HUDEP-2 (cell line): ENCODE results near the gene GTF3C6.
A peak's percentile ranks its signal among the peaks of the same experiment; 100 is the strongest.
"Not testable (repeated sequence)": the region's sequence is repeated elsewhere in the genome, so short reads cannot be mapped to it uniquely, and the experiment has no call there.

ENCODE experiments used
- DNase-seq, 76 experiments: peaks; one replicate each; lab custom pipeline; 2025; ENCODE audit not compliant: unreplicated experiment in 76 of 76; lab: John Stamatoyannopoulos, UW

The GTF3C6 gene, protein sequence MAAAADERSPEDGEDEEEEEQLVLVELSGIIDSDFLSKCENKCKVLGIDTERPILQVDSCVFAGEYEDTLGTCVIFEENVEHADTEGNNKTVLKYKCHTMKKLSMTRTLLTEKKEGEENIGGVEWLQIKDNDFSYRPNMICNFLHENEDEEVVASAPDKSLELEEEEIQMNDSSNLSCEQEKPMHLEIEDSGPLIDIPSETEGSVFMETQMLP

DNA sequence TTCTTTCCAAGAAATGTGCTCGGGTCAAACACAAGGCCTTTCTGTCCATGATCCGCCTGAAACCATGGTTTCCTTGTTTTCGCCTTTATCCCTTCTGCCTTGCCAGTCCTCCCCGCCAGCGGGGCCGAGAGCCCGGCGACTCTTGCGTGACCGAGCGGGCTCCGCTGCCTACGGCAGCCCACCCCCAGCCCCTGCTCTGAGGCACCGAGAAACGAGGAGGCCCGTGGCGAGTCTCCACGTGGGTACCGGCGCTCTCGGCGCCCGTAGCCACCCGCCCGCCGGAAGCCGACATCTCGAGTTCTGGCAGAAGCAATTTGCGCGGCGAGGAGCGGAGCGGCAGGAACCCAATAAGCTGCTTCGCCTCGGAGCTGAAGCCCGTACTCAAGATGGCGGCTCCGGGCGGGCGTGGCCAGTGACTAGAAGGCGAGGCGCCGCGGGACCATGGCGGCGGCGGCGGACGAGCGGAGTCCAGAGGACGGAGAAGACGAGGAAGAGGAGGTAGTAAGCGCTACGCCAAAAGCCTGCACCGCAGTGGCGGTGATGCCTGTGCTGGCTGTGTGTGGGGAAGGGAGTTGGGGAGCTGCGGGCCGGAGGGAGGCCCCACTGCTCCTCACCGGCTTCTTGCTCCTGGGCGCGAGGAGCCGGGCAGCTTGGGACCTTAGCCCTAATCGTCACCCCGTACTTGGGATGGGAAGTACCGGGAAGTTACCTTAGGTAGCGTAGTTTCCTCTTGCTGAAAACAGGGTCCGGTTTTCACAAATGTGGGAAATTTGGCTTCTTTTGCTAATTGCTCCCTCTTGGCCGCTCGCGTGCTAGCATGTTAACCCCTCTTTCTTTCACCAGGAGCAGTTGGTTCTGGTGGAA, at the start of gene GTF3C6:
Gene GTF3C6 (plus strand): TSS at position 378 of the 864 bp plus-strand sequence. CDS start 64 bp downstream, at position 442.
- DNase-seq: peak; percentile 39 to 95 (median 90)

DNA sequence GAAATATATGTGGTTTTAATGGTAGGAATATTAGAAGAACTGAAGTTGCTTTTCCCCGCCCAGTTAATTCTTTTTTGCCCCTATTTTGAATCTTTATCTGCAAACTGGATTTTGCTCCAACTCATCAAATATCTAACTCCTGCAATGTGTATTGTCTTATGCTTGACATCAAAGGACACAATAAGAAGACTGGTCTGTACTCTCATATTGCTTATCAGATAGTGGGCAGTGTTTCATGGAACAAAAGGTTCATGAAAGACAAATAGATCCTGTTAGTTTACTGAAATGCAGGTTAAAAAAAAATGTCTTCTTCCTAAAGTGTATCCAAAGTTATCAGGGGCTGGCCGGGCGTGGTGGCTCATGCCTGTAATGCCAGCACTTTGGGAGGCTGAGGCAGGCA, 27.7 kb upstream of the GTF3C6 start:
- no peak for DNase-seq

DNA sequence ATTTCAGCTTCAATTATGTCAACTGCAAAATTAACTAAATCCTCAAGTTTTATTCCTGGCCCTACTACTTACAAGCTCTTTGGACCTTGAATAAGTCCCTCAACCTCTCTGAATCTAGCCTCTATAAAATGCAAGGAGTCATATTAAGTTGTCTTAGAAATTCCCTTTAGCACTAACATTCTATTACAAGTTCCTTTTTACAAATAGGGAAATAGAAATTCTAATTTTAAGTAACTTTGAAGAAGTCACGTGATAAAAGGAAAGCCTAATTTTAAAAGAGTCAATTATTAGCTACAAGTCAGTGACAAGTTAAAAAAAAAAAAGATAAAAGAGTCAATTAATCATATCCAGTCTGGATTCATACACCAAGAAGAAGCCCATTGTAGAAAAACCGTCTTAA, 24.6 kb upstream of the GTF3C6 start:
- no peak for DNase-seq

DNA sequence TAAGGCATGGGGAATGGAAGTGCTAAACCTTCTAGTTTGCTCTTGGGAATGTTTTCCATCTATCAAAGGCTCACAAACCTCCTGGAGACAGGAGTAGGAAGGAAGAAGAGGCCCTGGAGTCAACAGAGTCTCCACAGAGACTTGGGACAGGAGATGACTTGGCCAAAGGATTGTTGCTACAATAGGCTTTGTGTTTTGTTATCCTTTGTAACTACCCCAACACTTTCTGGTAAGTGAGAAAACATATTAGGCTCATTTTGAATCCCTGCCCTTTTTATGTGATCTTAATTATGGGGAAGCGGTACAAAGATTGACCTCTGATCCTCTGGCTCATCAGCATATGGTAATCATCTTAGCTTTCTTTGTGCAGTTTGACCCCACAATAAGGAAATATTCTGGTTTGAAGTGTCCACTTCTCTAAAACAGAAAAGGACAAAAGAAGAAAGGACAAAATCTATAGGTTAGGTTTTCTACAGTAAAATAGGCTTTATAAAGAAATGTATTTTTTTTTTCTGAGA, 24.1 kb upstream of the GTF3C6 start:
- DNase-seq: no peak

DNA sequence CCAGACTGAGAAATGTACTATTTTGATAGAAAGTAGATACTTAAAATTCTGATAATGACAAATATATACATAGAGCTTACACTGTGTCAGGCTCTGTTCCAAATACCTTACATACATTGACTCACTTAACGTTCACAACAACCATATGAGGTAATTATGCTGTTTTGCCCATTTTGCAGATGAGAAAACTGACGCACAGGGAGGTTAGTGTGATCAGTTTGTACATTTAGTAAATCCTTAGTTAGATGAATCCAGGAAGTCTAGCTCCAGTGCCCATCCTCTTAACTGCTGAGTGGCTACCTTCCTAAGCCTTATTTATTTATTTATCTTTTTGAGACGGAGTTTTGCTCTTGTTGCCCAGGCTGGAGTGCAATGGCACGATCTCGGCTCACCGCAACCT, 23.3 kb upstream of the GTF3C6 start:
- DNase-seq: no peak

DNA sequence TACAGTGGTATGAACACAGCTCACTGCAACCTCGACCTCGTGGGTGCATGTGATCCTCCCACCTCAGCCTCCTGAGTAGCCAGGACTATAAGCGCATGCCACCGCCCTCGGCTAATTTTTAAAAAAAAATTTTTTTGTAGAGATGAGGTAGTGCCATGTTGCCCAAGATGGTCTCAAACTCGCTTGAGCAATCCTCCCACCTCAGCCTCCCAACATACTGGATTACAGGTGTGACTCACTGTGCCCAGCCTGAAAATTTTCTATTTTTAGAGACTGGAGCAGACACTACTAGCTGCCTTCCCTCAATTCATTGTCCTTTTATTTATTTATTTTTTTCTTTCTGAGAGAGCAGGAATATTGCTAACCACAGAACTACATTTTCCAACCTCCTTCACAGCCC, 20.3 kb upstream of the GTF3C6 start:
- DNase-seq: no peak

DNA sequence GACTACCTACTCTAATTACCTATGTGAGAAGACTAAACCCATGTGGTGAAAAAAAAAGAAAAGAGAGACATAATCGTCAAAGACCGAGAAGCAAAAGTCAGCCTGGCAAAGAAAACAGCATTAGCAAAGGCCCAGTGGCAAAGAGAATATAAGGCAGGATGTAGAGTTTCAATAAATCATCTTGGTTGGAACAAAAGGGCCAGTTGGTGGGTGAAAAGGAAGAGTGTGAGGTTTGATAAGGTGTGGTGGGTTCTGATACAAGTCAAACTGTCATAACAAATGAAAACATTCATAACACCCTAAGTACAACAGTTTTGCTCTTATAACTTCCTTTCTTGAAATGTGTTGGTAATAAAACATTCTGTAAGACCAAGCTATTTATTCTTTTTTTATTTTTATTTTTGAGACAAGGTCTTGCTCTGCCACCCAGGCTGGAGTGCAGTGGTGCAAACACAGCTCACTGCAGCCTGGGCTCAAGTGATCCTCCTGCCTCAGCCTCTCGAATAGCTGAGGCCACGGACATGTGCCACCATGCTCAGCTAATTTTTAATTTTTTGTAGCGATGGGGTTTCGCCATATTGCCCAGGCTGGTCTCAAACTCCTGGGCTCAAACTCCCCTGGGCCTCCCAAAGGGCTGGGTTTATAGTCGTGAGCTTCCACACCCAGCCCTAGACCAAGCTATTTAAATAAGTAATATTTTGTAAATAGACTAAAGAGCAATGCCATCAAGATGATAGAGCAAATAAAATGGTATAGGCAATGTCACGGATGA, 18.9 kb upstream of the GTF3C6 start:
- DNase-seq: peak in 4 of 76 experiments; percentile 7 to 29 (median 15)

DNA sequence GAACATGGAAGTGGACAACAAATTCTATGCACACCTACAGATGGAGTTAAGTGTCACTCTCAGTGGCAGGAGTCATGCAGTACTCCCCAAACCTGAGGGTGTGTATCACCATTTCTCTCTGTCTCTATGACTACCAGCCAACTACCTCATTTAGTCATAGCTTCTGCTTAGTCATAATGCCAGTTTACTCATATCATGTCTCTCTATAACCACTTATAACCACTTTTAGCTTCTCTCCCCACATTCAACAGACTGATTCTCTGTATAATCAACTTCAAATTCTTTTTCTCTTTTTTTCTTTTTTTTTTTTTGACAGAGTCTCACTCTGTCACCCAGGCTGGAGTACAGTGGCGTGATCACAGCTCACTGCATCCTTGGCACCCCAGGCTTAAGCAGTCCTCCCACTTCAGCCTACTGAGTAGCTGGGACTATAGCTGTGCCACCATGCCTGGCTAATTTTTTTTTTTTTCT, 13.8 kb upstream of the GTF3C6 start:
- peak in 48 of 76 experiments; percentile 2 to 88 (median 53) for DNase-seq

DNA sequence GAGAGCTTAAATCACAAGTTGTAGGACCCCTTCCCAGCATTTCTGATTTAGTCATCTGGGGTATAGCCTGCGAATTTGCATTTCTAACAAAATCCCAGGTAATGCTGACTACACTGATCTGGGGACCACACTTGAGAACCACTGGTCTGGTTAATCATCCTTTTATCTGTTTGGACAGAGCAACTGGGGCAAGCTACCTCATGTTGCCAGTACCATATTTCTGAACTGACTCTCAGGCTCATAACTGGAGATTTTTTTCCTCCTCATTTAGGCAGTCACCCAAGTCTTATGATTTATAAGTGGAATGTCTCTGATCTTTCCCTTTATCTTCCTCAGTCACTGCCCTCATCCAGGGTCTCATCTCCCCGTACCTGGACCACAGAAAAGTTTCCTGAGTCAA, 12.0 kb upstream of the GTF3C6 start:
- DNase-seq: no peak

DNA sequence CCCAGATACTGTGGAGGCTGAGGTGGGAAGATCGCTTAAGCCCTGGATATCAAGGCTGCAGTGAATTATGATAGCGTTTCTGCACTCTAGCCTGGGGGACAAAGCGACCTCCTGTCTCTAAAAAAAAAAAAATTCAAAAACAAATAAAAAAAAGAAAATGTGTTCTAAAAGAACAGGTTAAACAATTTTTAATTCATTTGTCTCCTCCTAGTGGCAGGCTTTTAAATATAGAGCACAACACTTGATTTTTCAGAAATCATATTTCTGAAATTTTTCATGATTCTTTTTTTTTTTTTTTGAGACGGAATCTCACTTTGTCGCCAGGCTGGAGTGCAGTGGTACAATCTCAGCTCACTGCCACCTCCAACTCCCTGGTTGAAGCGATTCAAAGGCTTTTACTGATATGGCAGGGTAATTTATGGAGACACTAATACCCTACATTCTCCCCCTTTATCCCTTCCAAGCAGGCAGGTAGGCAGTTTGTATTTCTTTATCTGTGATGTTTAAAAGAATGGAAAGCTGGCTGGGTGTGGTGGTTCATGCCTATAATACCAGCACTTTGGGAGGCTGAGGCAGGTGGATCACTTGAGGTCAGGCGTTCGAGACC, 8.7 kb upstream of the GTF3C6 start:
- peak in 8 of 76 experiments; percentile 5 to 41 (median 20) for DNase-seq

DNA sequence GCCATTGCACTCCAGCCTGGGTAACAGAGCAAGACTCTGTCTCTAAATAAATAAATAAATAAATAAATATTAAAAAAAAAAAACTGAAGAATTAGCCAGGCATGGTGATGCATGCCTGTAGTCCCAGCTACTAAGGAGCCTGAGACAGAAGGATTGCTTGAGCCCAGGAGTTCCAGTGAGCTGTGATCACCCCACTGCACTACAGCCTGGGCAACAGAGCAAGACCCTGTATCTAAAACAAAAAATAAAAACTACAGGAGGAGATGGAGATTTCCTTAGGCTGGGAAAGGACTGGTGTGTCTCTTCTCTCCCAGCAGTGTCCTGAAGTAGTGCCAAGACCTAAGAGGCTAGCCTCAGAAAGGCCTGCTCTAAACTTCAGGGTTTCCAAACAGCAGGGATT, 8.1 kb upstream of the GTF3C6 start:
- DNase-seq: no peak

DNA sequence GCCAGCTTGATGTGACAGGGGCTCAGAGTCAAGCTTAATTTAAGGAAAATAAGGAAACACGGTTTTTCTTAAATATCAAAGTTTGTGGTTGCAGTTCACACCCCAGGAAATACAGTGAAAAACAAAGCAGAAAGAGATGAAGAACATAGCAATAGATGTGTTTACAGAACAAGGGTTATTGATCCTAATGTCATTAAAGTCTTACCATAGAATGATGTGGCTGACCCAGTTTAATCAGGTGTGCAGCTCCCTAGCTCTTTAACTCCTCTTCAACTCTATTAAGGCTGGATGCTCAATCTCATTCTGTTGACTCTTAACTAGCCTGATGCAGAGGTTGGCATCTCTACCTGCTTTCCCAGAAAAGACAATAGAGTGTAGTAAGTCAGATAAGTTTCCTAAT, 7.5 kb upstream of the GTF3C6 start:
- no peak for DNase-seq

DNA sequence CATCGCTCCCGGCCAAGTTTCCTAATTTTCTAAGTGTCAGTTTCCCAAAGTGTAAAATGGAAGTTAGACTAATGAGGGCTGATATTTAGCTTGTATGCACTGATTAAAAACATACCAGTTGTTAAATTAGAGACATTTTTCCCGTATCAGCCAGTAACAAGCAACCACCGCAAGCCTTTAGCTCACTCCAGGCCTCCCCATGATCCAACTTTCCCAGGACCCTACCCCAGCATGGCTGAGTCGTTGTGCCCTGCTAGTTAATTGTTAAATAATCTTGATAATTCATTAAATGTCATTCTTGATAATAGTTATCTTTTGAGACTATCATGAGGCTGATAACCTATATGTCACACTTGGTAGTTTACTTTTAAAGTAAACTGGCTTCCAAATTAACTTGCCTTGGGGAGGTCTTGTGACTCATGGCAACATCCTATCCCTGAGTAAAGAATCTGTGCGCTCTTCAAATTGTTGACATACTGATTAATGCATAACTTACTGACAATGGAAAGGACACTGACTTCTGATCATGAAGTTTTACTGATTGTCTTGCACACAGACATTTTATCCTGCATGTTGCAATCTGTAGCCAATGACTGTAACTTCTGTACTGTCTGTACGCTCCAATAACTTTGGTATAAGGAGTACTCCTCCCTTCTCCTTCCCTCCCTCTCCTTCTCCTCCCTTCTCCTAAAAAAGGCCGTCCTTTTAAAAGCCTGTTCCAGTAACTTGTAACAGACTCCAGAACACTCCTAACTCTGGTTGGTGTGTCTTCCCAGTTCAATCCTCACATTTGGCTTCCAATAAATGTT, 6.3 kb upstream of the GTF3C6 start:
- no peak for DNase-seq

DNA sequence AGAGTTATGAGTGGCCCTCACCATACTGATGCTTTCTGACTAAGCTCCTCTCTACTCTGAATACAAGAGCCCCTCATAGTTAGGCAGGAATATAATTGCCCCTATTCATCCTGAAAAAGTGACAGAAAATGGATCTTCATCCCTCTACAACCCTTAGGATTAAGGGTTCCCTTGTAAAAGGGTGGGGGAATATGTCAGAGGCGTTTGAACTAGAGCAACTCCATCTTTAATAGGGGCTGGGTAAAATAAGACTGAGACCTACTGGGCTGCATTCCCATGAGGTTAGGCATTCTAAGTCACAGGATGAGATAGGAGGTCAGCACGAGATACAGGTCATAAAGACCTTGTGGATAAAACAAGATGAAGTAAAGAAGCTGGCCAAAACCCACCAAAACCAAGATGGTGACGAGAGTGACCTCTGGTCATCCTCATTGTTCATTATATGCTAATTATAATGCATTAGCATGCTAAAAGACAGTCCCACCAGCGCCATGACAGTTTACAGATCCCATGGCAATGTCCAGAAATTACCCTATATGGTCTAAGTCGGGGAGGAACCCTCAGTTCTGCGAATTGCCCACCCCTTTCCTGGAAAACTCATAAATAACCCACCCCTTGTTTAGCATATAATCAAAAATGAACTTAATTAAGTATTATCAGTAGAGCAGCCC, 4.7 kb upstream of the GTF3C6 start:
- no peak for DNase-seq

DNA sequence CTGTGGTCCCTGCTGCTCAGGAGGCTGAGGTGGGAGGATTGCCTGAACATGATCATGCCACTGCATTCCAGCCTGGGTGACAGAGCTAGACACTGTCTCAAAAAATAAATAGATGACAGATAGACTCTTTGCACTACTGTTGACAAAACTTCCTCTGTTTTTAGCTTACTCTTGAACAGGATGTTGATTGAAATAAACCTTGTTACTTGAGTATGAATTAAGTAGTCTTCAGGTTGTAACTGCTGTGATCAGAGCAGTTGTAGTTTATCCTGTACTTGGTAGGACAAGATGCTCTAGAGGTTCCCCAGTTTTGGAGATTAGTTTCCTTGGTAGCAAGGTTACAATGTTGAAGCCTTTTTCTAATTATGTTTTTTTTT, 1.5 kb downstream of the GTF3C6 start:
- no peak for DNase-seq

DNA sequence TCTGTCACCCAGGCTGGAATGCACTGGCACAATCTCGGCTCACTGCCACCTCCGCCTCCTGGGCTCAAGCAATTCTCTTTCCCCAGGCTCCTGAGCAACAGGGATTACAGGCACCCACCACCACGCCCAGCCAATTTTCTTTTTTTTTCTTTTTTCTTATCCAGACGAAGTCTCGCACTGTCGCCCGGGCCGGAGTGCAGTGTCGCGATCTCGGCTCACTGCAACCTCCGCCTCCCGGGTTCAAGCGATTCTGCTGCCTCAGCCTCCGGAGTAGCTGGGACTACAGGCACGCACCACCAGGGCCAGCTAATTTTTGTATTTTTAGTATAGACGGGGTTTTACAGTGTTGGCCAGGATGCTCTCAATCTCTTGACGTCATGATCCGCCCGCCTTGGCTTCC, 4.1 kb downstream of the GTF3C6 start:
- DNase-seq: not testable (repeated sequence)

DNA sequence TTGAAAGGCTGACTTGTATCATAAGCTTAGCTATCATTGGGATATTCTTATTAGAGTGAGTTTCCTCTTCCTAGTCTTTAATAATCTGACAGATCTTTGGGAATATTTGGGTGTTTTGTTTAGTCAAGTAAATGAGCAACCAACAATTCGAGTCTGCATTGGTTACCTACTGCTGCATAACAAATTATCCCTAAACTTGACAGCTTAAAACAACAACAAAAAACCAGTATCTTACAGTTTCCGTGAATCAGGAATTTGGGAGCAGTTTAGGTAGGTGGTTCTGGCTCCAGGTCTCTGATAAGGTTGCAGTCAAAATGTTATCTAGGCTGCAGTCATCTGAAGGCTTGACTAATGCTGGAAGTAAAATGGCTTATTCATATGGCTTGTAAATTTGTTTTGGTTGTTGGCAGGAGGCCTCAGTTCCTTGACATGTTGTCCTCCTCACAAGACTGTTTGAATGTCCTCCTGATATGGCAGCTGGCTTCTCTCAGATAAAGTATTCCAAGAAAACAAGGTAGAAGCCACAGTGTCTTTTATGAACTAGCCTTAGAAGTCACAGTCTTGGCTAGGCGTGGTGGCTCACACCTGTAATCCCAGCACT, 7.2 kb downstream of the GTF3C6 start:
- DNase-seq: peak in 26 of 76 experiments; percentile 3 to 69 (median 44)

DNA sequence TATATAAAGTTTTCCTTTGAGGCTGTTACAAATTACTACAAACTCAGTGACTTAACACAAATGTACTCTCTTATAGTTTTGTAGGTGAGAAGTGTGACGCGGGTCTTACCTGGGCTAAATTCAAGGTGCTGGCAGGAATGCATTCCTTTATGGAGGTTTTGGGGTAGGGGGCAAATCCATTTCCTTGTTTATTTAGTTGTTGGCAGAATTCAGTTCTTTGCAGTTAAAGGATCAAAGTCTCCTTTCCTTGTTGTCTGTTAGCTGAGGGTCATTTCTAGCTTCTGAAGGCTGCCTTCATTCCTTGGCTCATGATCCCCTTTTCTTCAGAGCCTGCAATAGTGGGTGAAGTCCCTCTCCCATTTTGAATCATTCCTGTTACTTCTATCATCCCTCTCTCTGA, 10.2 kb downstream of the GTF3C6 start:
- not testable (repeated sequence) for DNase-seq

DNA sequence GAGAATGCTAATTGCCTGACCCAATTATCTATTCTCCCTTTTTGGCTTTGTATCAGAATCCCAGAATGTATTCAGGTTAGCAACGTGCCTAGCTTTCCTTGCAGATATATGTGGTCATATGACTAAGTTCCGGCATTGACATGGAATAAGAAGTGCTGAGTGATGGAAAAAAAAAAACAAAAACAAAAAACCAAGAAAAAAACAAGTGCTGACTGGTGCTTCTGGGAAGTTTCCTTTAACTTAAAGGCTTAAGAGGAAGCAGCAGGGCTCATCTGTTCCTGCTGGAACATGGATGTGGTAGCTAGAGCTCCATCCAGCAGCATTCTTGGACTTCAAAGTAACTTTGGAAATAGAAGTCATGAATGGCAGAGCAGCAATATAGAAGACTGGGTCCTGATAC, 13.0 kb downstream of the GTF3C6 start:
- DNase-seq: no peak
